MM.1S (cell line): ENCODE results near the gene CACNB4.

Experiments
- CTCF ChIP-seq: fragments of 300-600 bp; sonication (generic); IDR thresholded peaks from 2 replicates; pipeline ENCODE4 v1.5.1; 2016; ENCODE audit warnings: antibody characterized with exemption, low read length, mixed read lengths
- EZH2 ChIP-seq: fragments of 300-600 bp; sonication (generic); optimal IDR thresholded peaks from 2 replicates; pipeline ENCODE3; 2017; ENCODE audit warnings: low read depth, mild to moderate bottlenecking, antibody characterized with exemption, low read length, mixed read lengths
- EZH2phosphoT487 ChIP-seq: fragments of 300-600 bp; sonication (generic); IDR thresholded peaks from 2 replicates; pipeline ENCODE4 v1.6.1; 2018; ENCODE audit warnings: antibody characterized with exemption, low read length

- TF ChIP-seq CTCF = no peak
- no peak for TF ChIP-seq EZH2phosphoT487
- no peak for TF ChIP-seq EZH2
These were observed 33.5 kb upstream of the CACNB4 start for GRCh38 chr2:152132306-152132705.
